Measurements from ENCODE around the gene LAMP2.
"Not testable (repeated sequence)": the region's sequence is repeated elsewhere in the genome, so short reads cannot be mapped to it uniquely, and the experiment has no call there.

GRCh38 chrX:120469657-120470056 lies 561 bp upstream of the LAMP2 start:
- TF ChIP-seq CTCF, POLR2A (IDR thresholded peaks at IDR 0.05): not testable (repeated sequence)
